Measurements from ENCODE around the gene RAD51D.

DNA sequence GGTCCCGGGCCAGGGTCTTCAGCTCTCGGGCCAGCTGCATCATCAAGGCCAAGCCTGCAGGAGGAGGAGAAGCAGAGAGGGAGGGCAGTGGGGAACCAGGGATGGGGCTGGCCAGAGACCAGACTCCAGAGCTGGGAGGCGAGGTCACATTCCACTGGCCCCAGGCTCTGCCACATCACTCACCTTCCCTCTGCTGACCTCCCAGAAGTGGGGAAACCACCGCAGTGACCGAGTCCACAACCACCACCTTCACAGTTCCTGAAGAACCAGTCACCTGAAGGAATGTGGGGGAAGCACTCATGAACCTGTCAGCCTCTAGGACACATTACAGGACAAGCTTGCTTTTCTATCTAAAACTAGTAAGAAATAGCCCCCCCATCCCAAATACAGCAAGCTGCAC is 16.4 kb downstream of the RAD51D start:
- TF ChIP-seq, protein P1, sequence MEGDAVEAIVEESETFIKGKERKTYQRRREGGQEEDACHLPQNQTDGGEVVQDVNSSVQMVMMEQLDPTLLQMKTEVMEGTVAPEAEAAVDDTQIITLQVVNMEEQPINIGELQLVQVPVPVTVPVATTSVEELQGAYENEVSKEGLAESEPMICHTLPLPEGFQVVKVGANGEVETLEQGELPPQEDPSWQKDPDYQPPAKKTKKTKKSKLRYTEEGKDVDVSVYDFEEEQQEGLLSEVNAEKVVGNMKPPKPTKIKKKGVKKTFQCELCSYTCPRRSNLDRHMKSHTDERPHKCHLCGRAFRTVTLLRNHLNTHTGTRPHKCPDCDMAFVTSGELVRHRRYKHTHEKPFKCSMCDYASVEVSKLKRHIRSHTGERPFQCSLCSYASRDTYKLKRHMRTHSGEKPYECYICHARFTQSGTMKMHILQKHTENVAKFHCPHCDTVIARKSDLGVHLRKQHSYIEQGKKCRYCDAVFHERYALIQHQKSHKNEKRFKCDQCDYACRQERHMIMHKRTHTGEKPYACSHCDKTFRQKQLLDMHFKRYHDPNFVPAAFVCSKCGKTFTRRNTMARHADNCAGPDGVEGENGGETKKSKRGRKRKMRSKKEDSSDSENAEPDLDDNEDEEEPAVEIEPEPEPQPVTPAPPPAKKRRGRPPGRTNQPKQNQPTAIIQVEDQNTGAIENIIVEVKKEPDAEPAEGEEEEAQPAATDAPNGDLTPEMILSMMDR (conservative IDR thresholded peaks at IDR 0.05 in 1 of 2, IDR thresholded peaks at IDR 0.05 in 1 of 2; ENCODE audit: extremely low read depth in 1 of 2, insufficient read depth in 1 of 2, low read depth in 1 of 2, low read length in 2 of 2) = no peak
- no peak for TF ChIP-seq EZH2 (IDR thresholded peaks at IDR 0.05; ENCODE audit: borderline replicate concordance, low read length)
